ENCODE data around the gene GSE1. TPM values are rescaled to one million over a fixed set of nuclear protein-coding genes. Genes with fewer than 3 reads are reported as not detected.

GSE1 gene
- polyA plus RNA-seq, 3 donors from 2014 or later = 0.15 to 9.4 (median 2.9) TPM

GRCh38 chr16:85615852-85616606 is 2.9 kb downstream of the GSE1 start:
- H3K9me3 Mint-ChIP-seq = no peaks in the 10 kb centered on the region
- H3K4me1 Mint-ChIP-seq = peaks cover 54 to 59% of the 10 kb centered on the region in 2 donors
- peak; percentile 83 to 85 (median 83) for DNase-seq
- peak overlapping the region; percentile 77 to 85 (median 80) for H3K4me3 Mint-ChIP-seq
- H3K27ac Mint-ChIP-seq = peak overlapping the region; percentile 81 to 94 (median 90)
- H3K27me3 Mint-ChIP-seq (ENCODE audit: low read depth in 3 of 3) = peaks cover 3 to 17% (median 3%) of the 10 kb centered on the region in 3 donors
- no peaks in the 10 kb centered on the region for H3K36me3 Mint-ChIP-seq

GRCh38 chr16:85616607-85617321 is 3.6 kb downstream of the GSE1 start:
- Mint-ChIP-seq H3K9me3 (no peaks in the 10 kb centered on the region), H3K36me3 (no peaks in the 10 kb centered on the region), H3K27me3 (ENCODE audit: low read depth in 3 of 3) (peaks cover 3 to 17% (median 3%) of the 10 kb centered on the region in 3 donors), H3K27ac (peak overlapping the region; percentile 81 to 94 (median 90)), H3K4me1 (peaks cover 61 to 67% of the 10 kb centered on the region in 2 donors), H3K4me3 (peak overlapping the region; percentile 77 to 85 (median 80))
- DNase-seq = peak; percentile 49 to 57 (median 57)

- Mint-ChIP-seq H3K27me3 (ENCODE audit: low read depth in 3 of 3) (peaks cover 3 to 11% (median 7%) of the 10 kb centered on the region in 3 donors), H3K4me1 (peaks cover 73% of the 10 kb centered on the region in 2 donors)
Measured at GRCh38 chr16:85617948-85618347, 4.8 kb downstream of the GSE1 start.

GRCh38 chr16:85618521-85618920 is 5.4 kb downstream of the GSE1 start:
- peak overlapping the region in 1 of 5 donors; percentile 25 for H3K4me3 Mint-ChIP-seq
- peaks cover 79% of the 10 kb centered on the region in 2 donors for H3K4me1 Mint-ChIP-seq

More at GRCh38 chr16:85617948-85618347, 4.8 kb downstream of the GSE1 start:
- DNase-seq = no peak
- Mint-ChIP-seq H3K27ac (peak overlapping the region in 4 of 6 donors; percentile 62 to 83 (median 71)), H3K36me3 (no peaks in the 10 kb centered on the region), H3K4me3 (peak overlapping the region; percentile 38 to 66 (median 49)), H3K9me3 (no peaks in the 10 kb centered on the region)

GRCh38 chr16:85619101-85619891 is 6.2 kb downstream of the GSE1 start:
- peaks cover 5 to 14% (median 7%) of the 10 kb centered on the region in 3 donors for H3K27me3 Mint-ChIP-seq (ENCODE audit: low read depth in 3 of 3)
- H3K4me3 Mint-ChIP-seq = peak overlapping the region in 1 of 5 donors; percentile 10
- peak overlapping the region in 3 of 6 donors; percentile 35 to 74 (median 73) for H3K27ac Mint-ChIP-seq
- H3K36me3 Mint-ChIP-seq = no peaks in the 10 kb centered on the region
- DNase-seq = no peak
- H3K4me1 Mint-ChIP-seq = peaks cover 81 to 82% of the 10 kb centered on the region in 2 donors
- no peaks in the 10 kb centered on the region for H3K9me3 Mint-ChIP-seq

More at GRCh38 chr16:85618521-85618920, 5.4 kb downstream of the GSE1 start:
- Mint-ChIP-seq H3K9me3 (no peaks in the 10 kb centered on the region), H3K27me3 (ENCODE audit: low read depth in 3 of 3) (peaks cover 3 to 13% (median 7%) of the 10 kb centered on the region in 3 donors), H3K27ac (peak overlapping the region in 3 of 6 donors; percentile 73 to 74 (median 74)), H3K36me3 (no peaks in the 10 kb centered on the region)
- DNase-seq = no peak

GRCh38 chr16:85620374-85620773 is 7.3 kb downstream of the GSE1 start:
- Mint-ChIP-seq H3K27me3 (ENCODE audit: low read depth in 3 of 3) (peaks cover 6 to 14% (median 7%) of the 10 kb centered on the region in 3 donors), H3K27ac (no peak overlapping the region), H3K36me3 (no peaks in the 10 kb centered on the region), H3K4me1 (peaks cover 83 to 84% of the 10 kb centered on the region in 2 donors), H3K9me3 (no peaks in the 10 kb centered on the region), H3K4me3 (no peak overlapping the region)
- no peak for DNase-seq

GRCh38 chr16:85621698-85622428 is 8.7 kb downstream of the GSE1 start:
- Mint-ChIP-seq H3K4me1 (peaks cover 81 to 82% of the 10 kb centered on the region in 2 donors), H3K9me3 (no peaks in the 10 kb centered on the region), H3K27ac (peak overlapping the region in 5 of 6 donors; percentile 43 to 84 (median 72)), H3K27me3 (ENCODE audit: low read depth in 3 of 3) (peaks cover 3 to 12% (median 4%) of the 10 kb centered on the region in 3 donors), H3K36me3 (no peaks in the 10 kb centered on the region), H3K4me3 (peak overlapping the region in 3 of 5 donors; percentile 37 to 54 (median 43))
- no peak for DNase-seq

- Mint-ChIP-seq H3K36me3 (no peaks in the 10 kb centered on the region), H3K27me3 (ENCODE audit: low read depth in 3 of 3) (peaks cover 2 to 17% (median 4%) of the 10 kb centered on the region in 3 donors), H3K4me3 (peak overlapping the region in 3 of 5 donors; percentile 25 to 54 (median 33)), H3K27ac (peak overlapping the region in 5 of 6 donors; percentile 14 to 84 (median 67)), H3K4me1 (peaks cover 83% of the 10 kb centered on the region in 2 donors), H3K9me3 (peaks cover 0 to 2% (median 0%) of the 10 kb centered on the region in 6 donors)
- DNase-seq = no peak
Measured at GRCh38 chr16:85622683-85623082, 9.6 kb downstream of the GSE1 start.

GRCh38 chr16:85623250-85623649 is 10.1 kb downstream of the GSE1 start:
- peaks cover 77 to 80% of the 10 kb centered on the region in 2 donors for H3K4me1 Mint-ChIP-seq
- no peaks in the 10 kb centered on the region for H3K36me3 Mint-ChIP-seq
- peaks cover 2 to 15% (median 4%) of the 10 kb centered on the region in 3 donors for H3K27me3 Mint-ChIP-seq (ENCODE audit: low read depth in 3 of 3)
- no peak overlapping the region for H3K4me3 Mint-ChIP-seq
- H3K9me3 Mint-ChIP-seq = peaks cover 0 to 2% (median 0%) of the 10 kb centered on the region in 6 donors
- peak overlapping the region in 2 of 6 donors; percentile 43 to 74 for H3K27ac Mint-ChIP-seq
- DNase-seq = no peak

- Mint-ChIP-seq H3K9me3 (peaks cover 0 to 2% (median 0%) of the 10 kb centered on the region in 6 donors), H3K27me3 (ENCODE audit: low read depth in 3 of 3) (peaks cover 6 to 15% (median 7%) of the 10 kb centered on the region in 3 donors), H3K4me1 (peaks cover 77 to 80% of the 10 kb centered on the region in 2 donors), H3K4me3 (no peak overlapping the region), H3K27ac (no peak overlapping the region), H3K36me3 (no peaks in the 10 kb centered on the region)
- no peak for DNase-seq
Measured at GRCh38 chr16:85623997-85624601, 11.0 kb downstream of the GSE1 start.

GRCh38 chr16:85624646-85625045 is 11.5 kb downstream of the GSE1 start:
- peaks cover 6 to 15% (median 9%) of the 10 kb centered on the region in 3 donors for H3K27me3 Mint-ChIP-seq (ENCODE audit: low read depth in 3 of 3)
- no peak overlapping the region for H3K27ac Mint-ChIP-seq
- DNase-seq = no peak
- H3K4me3 Mint-ChIP-seq = no peak overlapping the region
- H3K36me3 Mint-ChIP-seq = peaks cover 2 to 3% (median 3%) of the 10 kb centered on the region in 3 donors
- H3K9me3 Mint-ChIP-seq = peaks cover 0 to 2% (median under 1%) of the 10 kb centered on the region in 6 donors
- peaks cover 77 to 81% of the 10 kb centered on the region in 2 donors for H3K4me1 Mint-ChIP-seq

GRCh38 chr16:85625053-85625452 is 11.9 kb downstream of the GSE1 start:
- Mint-ChIP-seq H3K27ac (peak overlapping the region in 1 of 6 donors; percentile 50), H3K36me3 (peaks cover 3 to 7% (median 6%) of the 10 kb centered on the region in 3 donors), H3K27me3 (ENCODE audit: low read depth in 3 of 3) (peaks cover 6 to 15% (median 10%) of the 10 kb centered on the region in 3 donors), H3K4me3 (no peak overlapping the region), H3K9me3 (peaks cover 0 to 5% (median under 1%) of the 10 kb centered on the region in 6 donors), H3K4me1 (peaks cover 81 to 85% of the 10 kb centered on the region in 2 donors)
- DNase-seq = no peak
